Astrocyte (in vitro differentiated cells and primary cell): ENCODE data around the gene PPP3CA.

Experiments used
- CTCF ChIP-seq: IDR thresholded peaks from 2 replicates; pipeline ENCODE4 v1.5.1; 2011; ENCODE audit warnings: low read depth, mild to moderate bottlenecking, inconsistent platforms, low read length, moderate library complexity; ENCODE audit not compliant: insufficient read depth
- EZH2 ChIP-seq: IDR thresholded peaks from 2 replicates; pipeline ENCODE4 v1.6.1; 2012; ENCODE audit warnings: mild to moderate bottlenecking, low read length, inconsistent platforms; ENCODE audit not compliant: insufficient read depth

DNA sequence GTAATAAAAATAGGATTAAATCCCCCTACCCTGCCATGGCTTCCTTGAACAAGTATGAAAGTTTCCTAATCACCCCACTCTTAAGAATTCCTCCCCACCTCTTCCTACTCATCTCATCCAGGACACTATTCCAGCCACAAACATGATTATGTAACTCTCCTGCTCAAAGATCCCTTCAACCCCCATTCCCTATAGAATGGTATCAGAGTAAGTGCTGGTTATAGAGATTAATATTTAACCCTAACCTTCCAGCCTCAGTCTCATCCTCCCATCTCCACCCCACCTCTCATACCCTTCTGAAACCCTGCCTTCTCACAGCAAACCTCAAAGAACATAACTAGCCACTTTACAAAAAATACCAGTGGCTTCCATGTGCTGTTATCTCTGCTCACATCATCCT lies 155.1 kb downstream of the PPP3CA start:
- TF ChIP-seq CTCF (no peak), EZH2 (no peak)
